Measurements from ENCODE around the gene TOX3. TPM values are rescaled to one million over a fixed set of nuclear protein-coding genes. Genes with fewer than 3 reads are reported as not detected.

TOX3 gene
- total RNA-seq, 2 donors from 2014 or later: not detected

DNA sequence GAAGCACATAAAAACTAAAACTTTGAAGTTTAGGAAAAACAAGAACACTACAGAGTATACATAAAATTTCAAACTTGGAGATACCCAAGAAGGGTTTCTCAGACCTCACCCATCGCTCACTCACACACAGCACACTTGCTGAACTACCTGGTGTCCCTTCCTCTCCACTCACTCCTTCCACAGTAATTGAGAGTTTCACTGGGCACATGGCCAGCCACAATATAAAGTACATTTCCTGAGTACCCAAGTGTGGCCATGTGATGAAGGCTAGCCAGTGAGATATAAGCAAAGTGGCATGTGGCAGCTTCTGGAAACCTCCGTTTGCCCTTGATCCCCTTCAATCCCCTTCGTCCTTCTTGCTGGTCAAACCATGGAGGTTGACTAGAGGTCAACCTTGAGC, 11.9 kb downstream of the TOX3 start:
- no peak for ATAC-seq (replicated peaks)
- H3K4me3 Mint-ChIP-seq: no peak overlapping the region
- H3K9me3 Mint-ChIP-seq: peaks cover 16% of the 10 kb centered on the region
- no peaks in the 10 kb centered on the region for H3K27me3 Mint-ChIP-seq
- no peaks in the 10 kb centered on the region for H3K36me3 Mint-ChIP-seq (ENCODE audit: low read depth)
- H3K4me1 Mint-ChIP-seq: no peaks in the 10 kb centered on the region
- no peak overlapping the region for H3K27ac Mint-ChIP-seq

DNA sequence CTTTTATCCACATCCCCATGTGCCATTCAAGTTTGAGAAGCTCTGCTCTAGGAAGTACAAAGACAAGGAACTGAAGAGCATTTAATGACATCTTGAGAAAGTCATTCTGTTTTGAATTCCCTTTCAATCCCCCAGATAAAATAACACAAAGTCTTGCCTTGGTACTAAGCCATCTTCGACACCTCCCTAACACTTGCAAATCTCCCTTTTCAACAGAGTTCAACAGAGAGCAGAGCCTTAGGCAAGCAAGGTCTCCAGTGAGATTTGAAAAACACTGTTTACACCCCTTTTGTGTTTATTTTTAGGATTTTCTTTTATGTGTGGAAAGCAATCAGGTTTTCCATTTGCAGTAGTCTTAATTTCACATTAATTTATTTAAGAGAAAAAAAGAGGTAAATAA, 13.6 kb downstream of the TOX3 start:
- ATAC-seq (replicated peaks): no peak
- H3K27ac Mint-ChIP-seq: no peak overlapping the region
- H3K4me1 Mint-ChIP-seq: no peaks in the 10 kb centered on the region
- H3K9me3 Mint-ChIP-seq: peaks cover 11% of the 10 kb centered on the region
- no peaks in the 10 kb centered on the region for H3K27me3 Mint-ChIP-seq
- H3K36me3 Mint-ChIP-seq (ENCODE audit: low read depth): no peaks in the 10 kb centered on the region
- H3K4me3 Mint-ChIP-seq: no peak overlapping the region

DNA sequence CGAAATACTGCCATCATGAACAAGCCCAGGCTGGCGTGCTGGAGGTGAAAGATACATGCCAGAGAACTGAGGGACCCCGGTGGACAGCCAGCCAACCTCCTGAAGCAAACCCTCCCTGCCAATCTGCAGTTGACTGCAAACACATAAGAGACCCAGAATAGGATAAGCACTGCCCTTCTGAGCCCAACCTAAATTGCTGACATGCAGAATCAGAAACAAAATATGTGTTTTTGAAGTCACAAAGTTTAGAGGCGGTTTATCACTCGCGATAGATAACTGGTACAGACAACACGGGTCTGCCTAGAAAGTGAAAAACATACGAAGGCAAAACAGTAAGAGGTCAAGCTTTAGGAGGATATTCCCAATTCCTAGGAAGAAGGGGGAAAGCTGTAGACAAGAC, 14.6 kb downstream of the TOX3 start:
- no peaks in the 10 kb centered on the region for H3K36me3 Mint-ChIP-seq (ENCODE audit: low read depth)
- H3K9me3 Mint-ChIP-seq: peaks cover 11% of the 10 kb centered on the region
- no peak overlapping the region for H3K27ac Mint-ChIP-seq
- no peak for ATAC-seq (replicated peaks)
- no peak overlapping the region for H3K4me3 Mint-ChIP-seq
- no peaks in the 10 kb centered on the region for H3K4me1 Mint-ChIP-seq
- H3K27me3 Mint-ChIP-seq: no peaks in the 10 kb centered on the region

DNA sequence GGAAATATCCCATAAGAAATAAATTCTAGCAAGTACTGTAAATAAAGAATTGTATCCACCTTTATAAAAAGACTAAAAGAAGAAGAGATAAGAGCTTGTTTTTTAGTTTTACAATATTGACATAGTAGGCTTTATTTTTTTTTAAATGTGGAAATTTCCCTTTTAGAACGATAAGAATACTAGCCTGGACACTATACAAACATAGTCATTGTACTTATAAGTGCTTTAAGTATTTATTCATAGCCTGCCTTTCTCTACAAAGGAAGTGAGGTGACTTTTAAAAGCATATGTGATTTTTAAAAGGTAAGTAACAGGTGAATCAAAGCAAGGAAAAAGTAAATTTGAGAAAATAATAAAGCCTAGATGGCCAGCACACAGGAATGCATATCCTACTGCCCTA, 17.7 kb downstream of the TOX3 start:
- Mint-ChIP-seq H3K27ac (no peak overlapping the region), H3K4me3 (no peak overlapping the region), H3K27me3 (no peaks in the 10 kb centered on the region), H3K9me3 (peaks cover 4% of the 10 kb centered on the region), H3K4me1 (no peaks in the 10 kb centered on the region), H3K36me3 (ENCODE audit: low read depth) (no peaks in the 10 kb centered on the region)
- ATAC-seq (replicated peaks): no peak

DNA sequence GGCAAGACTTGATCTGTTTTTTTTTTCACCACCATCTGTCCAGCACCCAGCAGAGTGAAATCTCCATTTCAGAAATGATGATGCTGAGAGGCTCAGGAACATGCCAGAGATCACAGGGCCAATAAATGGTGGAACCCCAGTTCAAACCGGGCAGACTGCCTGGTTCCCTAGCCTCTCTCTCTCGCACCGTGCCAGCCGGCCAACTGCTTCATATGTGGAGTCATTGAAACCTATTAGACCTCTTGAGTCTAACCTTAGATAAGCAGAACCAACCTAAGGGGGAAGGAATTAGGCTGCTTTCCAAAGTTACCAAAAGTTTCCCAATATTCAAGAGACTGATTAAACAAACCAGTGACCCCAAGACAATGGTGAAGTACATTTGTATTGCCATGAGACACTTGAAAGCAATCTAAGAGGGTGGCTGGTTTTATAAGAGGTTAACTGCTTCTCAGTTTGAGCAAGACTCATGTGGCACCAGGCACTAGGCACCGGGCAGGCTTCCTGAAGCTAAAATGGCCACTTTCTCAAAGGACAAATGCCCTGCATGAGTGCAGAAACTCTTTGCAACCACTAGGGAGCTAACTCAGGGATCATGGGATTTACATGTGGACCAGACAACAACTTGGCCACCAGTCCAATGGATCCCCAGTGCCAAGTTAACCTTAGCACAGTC, 18.4 kb downstream of the TOX3 start:
- Mint-ChIP-seq H3K36me3 (ENCODE audit: low read depth) (no peaks in the 10 kb centered on the region), H3K4me3 (no peak overlapping the region), H3K27ac (no peak overlapping the region), H3K9me3 (peaks cover 4% of the 10 kb centered on the region), H3K4me1 (no peaks in the 10 kb centered on the region), H3K27me3 (no peaks in the 10 kb centered on the region)
- ATAC-seq (replicated peaks): no peak

DNA sequence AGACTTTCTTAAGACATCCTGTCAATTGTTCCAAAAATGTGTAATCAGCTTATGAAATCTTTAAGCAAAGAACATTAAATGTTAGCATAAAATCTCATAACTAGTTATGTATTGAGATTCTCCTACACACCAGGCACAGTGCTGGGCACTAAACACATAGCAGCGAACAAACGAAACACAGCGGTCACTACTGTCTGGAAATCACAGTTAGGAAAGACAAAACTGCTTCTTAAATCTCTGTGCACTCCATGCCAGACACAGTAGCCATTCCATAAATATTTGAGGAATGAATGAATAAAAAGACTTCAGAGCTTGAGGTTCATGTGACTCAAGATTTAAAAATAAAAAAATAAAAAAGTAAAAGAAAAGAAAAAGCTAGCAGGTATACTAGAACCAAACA, 20.1 kb downstream of the TOX3 start:
- Mint-ChIP-seq H3K9me3 (peaks cover 6% of the 10 kb centered on the region), H3K4me3 (no peak overlapping the region), H3K27me3 (no peaks in the 10 kb centered on the region), H3K4me1 (no peaks in the 10 kb centered on the region), H3K27ac (no peak overlapping the region), H3K36me3 (ENCODE audit: low read depth) (no peaks in the 10 kb centered on the region)
- ATAC-seq (replicated peaks): no peak

DNA sequence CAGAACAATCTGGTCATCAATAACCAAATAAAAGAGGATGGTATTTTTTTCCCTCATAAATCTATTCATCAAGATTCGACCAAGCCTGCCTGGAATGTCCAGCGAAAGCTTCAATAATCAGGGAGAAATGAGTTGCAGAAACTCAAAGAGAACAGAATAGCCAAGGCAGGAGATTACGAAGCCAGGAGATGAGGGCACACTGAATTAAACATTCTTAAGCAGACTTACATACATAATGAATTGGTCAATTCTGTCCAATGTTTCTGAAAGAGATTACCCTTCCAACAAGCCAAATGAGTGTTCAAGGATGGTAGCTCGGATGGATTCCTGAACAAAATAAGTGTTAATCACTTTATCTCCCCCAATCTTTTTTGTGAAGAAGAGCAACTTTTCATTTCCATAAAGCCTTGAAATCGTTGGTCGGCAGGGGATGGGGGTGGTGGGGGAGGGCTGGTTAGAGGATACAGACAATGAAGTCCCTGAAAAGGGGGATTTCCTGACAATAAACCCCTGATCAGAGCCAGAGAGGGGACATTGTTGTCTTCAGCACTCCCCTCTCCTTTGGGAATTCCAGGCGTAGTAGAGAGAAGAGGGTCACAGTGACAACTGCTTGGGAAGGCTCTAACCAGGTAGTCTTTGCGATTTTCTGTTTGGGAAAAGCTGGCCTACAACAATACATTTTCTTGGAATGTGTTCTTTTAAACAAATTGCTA, 20.7 kb downstream of the TOX3 start:
- no peak for ATAC-seq (replicated peaks)
- Mint-ChIP-seq H3K4me1 (no peaks in the 10 kb centered on the region), H3K27me3 (no peaks in the 10 kb centered on the region), H3K9me3 (peaks cover 6% of the 10 kb centered on the region), H3K36me3 (ENCODE audit: low read depth) (no peaks in the 10 kb centered on the region), H3K4me3 (no peak overlapping the region), H3K27ac (no peak overlapping the region)

DNA sequence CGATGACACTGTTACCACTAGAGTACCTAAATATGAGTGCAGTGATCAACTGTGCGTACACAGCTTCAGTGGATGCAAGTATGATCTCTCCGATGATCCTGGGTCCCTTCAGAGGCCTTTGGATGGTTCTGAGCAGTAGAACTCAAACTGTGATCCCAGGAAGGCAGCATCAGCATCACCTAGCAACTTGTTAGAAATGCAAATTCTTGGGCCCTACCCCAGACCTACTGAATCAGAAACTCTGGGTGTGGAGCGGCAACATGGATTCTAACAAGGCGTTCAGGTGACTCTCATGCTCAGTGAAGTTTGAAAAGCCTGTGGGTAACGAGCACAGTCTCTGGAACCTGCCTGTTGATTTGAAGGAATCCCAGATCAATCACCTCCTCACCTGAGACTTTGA, 25.4 kb downstream of the TOX3 start:
- Mint-ChIP-seq H3K9me3 (peaks cover 14% of the 10 kb centered on the region), H3K4me3 (no peak overlapping the region), H3K27ac (no peak overlapping the region)

DNA sequence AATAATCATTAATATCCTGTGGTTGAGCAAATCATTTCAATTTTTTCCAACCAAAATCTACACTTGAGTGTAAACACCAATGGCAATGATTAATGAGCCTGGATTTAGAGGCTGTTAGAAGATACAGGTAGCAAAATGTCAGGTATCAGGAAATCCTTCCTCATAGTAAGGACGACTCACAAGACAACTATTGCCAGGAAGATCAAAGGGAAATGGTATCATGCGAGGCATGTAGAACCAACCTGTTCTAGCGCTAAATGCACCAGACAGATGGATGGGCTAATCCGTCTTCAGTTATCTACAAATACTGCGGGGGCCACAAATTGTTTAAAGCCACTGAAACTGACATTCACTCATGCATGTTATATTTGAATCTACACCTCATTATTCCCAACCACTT, 28.1 kb downstream of the TOX3 start:
- H3K4me1 Mint-ChIP-seq: no peaks in the 10 kb centered on the region
- no peak overlapping the region for H3K27ac Mint-ChIP-seq
- H3K9me3 Mint-ChIP-seq: peaks cover 18% of the 10 kb centered on the region
- H3K27me3 Mint-ChIP-seq: no peaks in the 10 kb centered on the region
- no peaks in the 10 kb centered on the region for H3K36me3 Mint-ChIP-seq (ENCODE audit: low read depth)
- no peak for ATAC-seq (replicated peaks)
- no peak overlapping the region for H3K4me3 Mint-ChIP-seq

More for the DNA sequence above, 25.4 kb downstream of the TOX3 start:
- Mint-ChIP-seq H3K36me3 (ENCODE audit: low read depth) (no peaks in the 10 kb centered on the region), H3K4me1 (no peaks in the 10 kb centered on the region), H3K27me3 (no peaks in the 10 kb centered on the region)
- no peak for ATAC-seq (replicated peaks)

DNA sequence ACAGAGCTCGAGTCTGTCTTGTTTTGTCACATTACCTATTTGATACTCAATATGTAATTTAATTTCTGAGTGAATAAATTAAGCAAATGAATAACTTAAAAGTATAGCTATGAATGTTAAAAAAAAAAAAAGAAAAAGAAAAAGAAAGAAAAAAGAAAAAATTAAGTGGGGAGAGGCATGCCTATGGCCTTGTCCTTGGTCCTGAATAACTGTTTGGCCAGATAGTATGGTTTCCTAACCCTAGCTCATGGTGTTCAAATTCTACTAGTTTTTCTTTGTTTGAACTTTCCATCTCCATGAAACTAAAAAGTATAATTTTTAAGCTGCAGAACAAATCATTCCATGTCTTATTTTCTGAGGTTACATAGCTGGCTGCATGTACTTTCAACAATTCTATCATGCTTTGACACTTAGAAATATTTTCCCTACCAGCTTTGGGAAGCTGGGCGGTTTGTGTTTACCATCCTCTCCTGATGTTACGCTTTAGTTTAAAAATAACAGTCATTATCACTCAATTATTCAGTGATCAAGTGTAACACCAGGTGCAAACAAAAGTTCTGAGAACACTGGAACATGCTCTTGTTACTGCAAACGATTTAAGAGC, 31.8 kb downstream of the TOX3 start:
- H3K4me3 Mint-ChIP-seq: no peak overlapping the region
- no peaks in the 10 kb centered on the region for H3K4me1 Mint-ChIP-seq
- no peak for ATAC-seq (replicated peaks)
- no peaks in the 10 kb centered on the region for H3K27me3 Mint-ChIP-seq
- H3K36me3 Mint-ChIP-seq (ENCODE audit: low read depth): no peaks in the 10 kb centered on the region
- no peak overlapping the region for H3K27ac Mint-ChIP-seq
- peaks cover 17% of the 10 kb centered on the region for H3K9me3 Mint-ChIP-seq

DNA sequence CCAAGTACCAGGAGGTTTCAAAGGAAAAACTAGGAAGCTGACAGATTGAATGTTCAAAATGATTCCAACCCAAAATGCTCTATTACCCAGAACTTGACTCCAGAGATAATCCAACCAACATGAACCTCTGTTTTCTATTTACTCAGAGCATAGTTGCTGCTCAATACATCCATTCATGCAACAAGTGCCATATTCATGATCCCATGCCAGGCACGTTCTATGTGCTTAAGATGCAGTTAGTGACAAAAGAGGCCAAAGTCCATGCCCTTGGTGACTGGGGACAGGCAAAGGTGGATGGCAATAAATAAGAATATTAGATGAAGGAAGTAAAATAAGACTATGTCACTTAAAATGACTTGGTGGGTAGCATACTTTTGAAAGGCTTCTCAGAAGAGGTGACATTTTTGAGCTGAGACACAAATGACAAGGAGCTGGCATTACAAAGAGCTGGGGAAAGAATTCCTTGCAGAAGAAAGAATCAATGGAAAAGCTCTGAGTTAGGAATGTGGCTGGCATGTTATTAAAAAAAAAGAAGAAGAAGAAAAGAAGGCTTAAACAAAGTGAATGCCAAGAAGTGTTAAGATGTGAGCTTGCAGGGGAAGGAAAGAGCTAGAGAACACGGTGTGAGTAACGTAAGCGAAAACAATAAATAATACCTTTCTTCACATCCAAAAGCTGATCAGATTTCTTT, 34.5 kb downstream of the TOX3 start:
- Mint-ChIP-seq H3K27ac (no peak overlapping the region), H3K27me3 (no peaks in the 10 kb centered on the region), H3K36me3 (ENCODE audit: low read depth) (no peaks in the 10 kb centered on the region), H3K4me3 (no peak overlapping the region), H3K4me1 (no peaks in the 10 kb centered on the region), H3K9me3 (peaks cover 9% of the 10 kb centered on the region)
- no peak for ATAC-seq (replicated peaks)

DNA sequence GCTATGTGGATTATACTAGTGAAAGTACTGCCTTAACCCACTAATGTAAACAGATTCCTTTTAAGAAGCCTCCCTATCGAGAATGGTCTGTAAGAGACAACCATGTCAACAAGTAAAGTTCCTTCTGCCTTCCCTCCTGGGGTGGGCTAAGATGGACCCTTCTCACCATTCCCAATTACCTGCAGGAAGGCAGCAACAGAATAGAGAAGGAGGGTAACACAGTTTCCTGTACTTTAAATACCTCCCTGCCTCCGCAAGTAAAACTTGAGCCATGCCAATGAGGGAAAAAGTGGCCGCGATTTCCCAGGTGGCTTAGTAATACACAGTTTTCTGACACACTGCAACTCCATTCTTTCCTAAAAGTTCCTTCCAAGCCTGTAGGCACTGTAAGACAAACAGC, 45.2 kb downstream of the TOX3 start:
- ATAC-seq (replicated peaks): no peak
- Mint-ChIP-seq H3K27me3 (no peaks in the 10 kb centered on the region), H3K4me1 (no peaks in the 10 kb centered on the region), H3K36me3 (ENCODE audit: low read depth) (no peaks in the 10 kb centered on the region), H3K9me3 (peaks cover under 1% of the 10 kb centered on the region), H3K27ac (no peak overlapping the region), H3K4me3 (no peak overlapping the region)

DNA sequence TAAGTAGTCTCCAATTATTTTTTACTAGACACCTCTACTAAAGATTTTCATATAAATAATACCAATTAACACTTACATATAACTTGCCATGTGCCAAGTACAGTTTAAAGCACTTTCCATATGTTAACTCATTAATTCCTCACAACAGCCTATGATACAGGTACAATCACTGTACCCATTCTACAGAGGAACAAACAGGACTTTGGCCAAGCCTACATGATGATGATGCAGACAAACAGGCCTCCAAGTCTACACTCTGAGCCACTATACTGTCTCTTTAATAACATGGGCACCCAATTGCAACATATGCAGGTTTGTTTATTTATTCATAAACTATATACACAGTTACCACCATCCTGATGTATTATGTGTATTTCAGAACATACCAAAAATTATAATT, 46.0 kb downstream of the TOX3 start:
- Mint-ChIP-seq H3K4me3 (no peak overlapping the region), H3K4me1 (no peaks in the 10 kb centered on the region), H3K27ac (no peak overlapping the region), H3K9me3 (no peaks in the 10 kb centered on the region), H3K27me3 (no peaks in the 10 kb centered on the region), H3K36me3 (ENCODE audit: low read depth) (no peaks in the 10 kb centered on the region)
- no peak for ATAC-seq (replicated peaks)

DNA sequence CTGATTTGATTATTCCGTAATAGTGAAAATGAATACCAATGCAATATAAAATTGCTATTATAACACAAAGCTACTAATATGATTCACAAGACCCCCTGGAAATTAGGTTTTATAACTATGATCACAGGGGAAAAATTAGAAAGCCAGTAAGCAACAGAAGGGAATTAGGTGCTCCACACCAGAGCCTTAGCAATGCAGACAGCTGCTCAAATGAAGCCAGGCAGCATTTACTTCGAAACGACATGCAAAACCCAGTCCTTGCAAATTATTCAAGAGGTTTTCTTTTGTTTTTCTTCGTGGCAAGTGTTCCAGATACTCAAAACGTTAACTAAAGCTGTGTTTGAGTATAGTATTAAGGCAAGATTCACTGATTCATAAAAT, 47.9 kb downstream of the TOX3 start:
- Mint-ChIP-seq H3K27me3 (no peaks in the 10 kb centered on the region), H3K36me3 (ENCODE audit: low read depth) (no peaks in the 10 kb centered on the region), H3K9me3 (no peaks in the 10 kb centered on the region), H3K27ac (no peak overlapping the region), H3K4me3 (no peak overlapping the region), H3K4me1 (no peaks in the 10 kb centered on the region)
- no peak for ATAC-seq (replicated peaks)

All from activated T-helper 17 cell treated with anti-CD3 and anti-CD28 coated beads, Interleukin-2, amount 50 U/mL, for 72 hours (primary cell).